Testis (tissue), 2 donors: ENCODE data around the gene UBE2E1.
"Not testable (repeated sequence)": the region's sequence is repeated elsewhere in the genome, so short reads cannot be mapped to it uniquely, and the experiment has no call there.

Experiments
- POLR2A ChIP-seq: fragments of 450-650 bp; IDR thresholded peaks from one replicate; pipeline ENCODE4 v1.6.1; 2017; ENCODE audit warnings: antibody characterized with exemption, mild to moderate bottlenecking, moderate library complexity
- TF ChIP-seq, protein P1 (sequence below), 3 experiments: fragments of 450-650 bp in 2 of 3; fragments of 200-600 bp in 1 of 3; sonication (generic) in 1 of 3; IDR thresholded peaks; one replicate each; pipeline ENCODE4 v1.5.1; 2016 to 2019; ENCODE audit warnings: antibody characterized with exemption in 3 of 3, mild to moderate bottlenecking in 2 of 3, moderate library complexity in 1 of 3

DNA sequence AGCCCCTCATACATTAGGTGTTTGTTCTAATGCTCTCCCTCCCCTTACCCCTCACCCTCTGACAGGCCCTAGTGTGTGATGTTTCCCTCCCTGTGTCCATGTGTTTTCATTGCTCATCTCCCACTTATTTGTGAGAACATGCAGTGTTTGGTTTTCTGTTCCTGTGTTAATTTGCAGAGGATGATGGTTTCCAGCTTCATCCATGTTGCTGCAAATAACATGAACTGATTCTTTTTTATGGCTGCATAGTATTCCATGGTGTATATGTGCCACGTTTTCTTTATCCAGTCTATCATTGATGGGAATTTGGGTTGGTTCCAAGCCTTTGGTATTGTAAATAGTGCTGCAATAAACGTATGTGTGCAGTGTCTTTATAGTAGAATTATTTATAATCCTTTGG lies 43.7 kb downstream of the UBE2E1 start:
- TF ChIP-seq, protein P1, sequence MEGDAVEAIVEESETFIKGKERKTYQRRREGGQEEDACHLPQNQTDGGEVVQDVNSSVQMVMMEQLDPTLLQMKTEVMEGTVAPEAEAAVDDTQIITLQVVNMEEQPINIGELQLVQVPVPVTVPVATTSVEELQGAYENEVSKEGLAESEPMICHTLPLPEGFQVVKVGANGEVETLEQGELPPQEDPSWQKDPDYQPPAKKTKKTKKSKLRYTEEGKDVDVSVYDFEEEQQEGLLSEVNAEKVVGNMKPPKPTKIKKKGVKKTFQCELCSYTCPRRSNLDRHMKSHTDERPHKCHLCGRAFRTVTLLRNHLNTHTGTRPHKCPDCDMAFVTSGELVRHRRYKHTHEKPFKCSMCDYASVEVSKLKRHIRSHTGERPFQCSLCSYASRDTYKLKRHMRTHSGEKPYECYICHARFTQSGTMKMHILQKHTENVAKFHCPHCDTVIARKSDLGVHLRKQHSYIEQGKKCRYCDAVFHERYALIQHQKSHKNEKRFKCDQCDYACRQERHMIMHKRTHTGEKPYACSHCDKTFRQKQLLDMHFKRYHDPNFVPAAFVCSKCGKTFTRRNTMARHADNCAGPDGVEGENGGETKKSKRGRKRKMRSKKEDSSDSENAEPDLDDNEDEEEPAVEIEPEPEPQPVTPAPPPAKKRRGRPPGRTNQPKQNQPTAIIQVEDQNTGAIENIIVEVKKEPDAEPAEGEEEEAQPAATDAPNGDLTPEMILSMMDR (IDR thresholded peaks at IDR 0.05): not testable (repeated sequence)
- not testable (repeated sequence) for TF ChIP-seq POLR2A
